IPS DF 6.9 (cell line): Measurements from ENCODE around the gene MRGPRG.
"Not testable (repeated sequence)": the region's sequence is repeated elsewhere in the genome, so short reads cannot be mapped to it uniquely, and the experiment has no call there.

Experiments used
- DNase-seq: peaks from one replicate; pipeline ENCODE4 v3.0.0-alpha.2; 2013; ENCODE audit warnings: low read depth, low spot score
- H3K27ac ChIP-seq: one replicate; pipeline ENCODE4 v1.5.1; 2013; ENCODE audit warnings: low read length, control low read depth
- H3K27me3 ChIP-seq: 2 replicates; pipeline ENCODE4 v1.6.1; 2013; ENCODE audit warnings: mild to moderate bottlenecking, low read length; ENCODE audit not compliant: control insufficient read depth, insufficient read depth
- H3K36me3 ChIP-seq: 2 replicates; pipeline ENCODE4 v1.6.1; 2013; ENCODE audit warnings: low read length; ENCODE audit not compliant: control insufficient read depth, insufficient read depth
- H3K4me1 ChIP-seq: 2 replicates; pipeline ENCODE4 v1.6.1; 2013; ENCODE audit warnings: low read length; ENCODE audit not compliant: control insufficient read depth, insufficient read depth
- H3K4me3 ChIP-seq: 2 replicates; pipeline ENCODE4 v1.5.1; 2013; ENCODE audit warnings: mild to moderate bottlenecking, low read length
- H3K9me3 ChIP-seq: 2 replicates; pipeline ENCODE4 v1.6.1; 2013; ENCODE audit warnings: low read length, inconsistent platforms; ENCODE audit not compliant: control insufficient read depth, insufficient read depth
- WGBS: extraction: QIAGEN DNeasy Blood & Tissue Kit; methylation state at CpG from one replicate; pipeline ENCODE4 v1.1.7; 2013; ENCODE audit warnings: mixed read lengths, missing lambda C conversion rate; ENCODE audit not compliant: insufficient read length, insufficient coverage; 5-methylcytosine and 5-hydroxymethylcytosine counted together

MRGPRG gene, protein sequence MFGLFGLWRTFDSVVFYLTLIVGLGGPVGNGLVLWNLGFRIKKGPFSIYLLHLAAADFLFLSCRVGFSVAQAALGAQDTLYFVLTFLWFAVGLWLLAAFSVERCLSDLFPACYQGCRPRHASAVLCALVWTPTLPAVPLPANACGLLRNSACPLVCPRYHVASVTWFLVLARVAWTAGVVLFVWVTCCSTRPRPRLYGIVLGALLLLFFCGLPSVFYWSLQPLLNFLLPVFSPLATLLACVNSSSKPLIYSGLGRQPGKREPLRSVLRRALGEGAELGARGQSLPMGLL

DNA sequence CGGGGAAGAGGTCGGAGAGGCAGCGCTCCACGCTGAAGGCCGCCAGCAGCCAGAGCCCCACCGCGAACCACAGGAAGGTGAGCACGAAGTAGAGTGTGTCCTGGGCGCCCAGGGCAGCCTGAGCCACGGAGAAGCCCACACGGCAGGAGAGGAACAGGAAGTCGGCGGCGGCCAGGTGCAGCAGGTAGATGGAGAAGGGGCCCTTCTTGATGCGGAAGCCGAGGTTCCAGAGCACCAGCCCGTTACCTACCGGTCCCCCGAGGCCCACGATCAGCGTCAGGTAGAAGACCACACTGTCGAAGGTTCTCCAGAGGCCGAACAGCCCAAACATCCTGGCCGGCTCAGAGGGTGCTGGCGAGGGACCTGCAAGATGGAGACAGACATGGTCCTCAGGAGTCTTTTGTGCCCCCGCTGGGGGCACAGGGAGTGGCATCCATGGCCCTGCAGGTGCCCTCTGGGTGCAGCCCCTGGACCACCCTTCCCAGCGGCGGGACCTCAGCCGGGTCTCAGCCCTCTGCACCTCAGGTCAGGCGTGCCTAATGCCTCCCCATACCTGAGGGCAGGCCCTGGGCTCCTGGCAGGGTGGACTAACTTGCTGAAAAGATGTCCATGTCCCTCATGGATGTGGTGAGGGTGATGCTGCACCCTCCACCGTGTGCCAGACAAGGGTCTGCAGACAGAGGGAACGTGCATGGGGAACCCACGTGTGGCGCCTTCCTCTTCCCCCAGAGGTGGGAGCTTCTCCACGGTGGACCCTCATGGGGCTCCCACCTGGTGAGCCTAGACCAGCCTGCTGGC, at the start of gene MRGPRG:
Gene MRGPRG, minus strand, starts transcription at position 331 of the 798 bp plus-strand sequence. Its CDS starts 0 bp downstream, at position 331.
- DNase-seq: no peak
- no peaks in the 10 kb centered on the region for H3K9me3 ChIP-seq
- H3K27me3 ChIP-seq: no peaks in the 10 kb centered on the region
- H3K4me1 ChIP-seq: 0 out of 2 replicates have a peak, but pooled peaks cover 1% of the 10 kb centered on the region
- no peak within 1 kb of the TSS for H3K4me3 ChIP-seq
- WGBS: no CpG with 5 or more reads among the region's 35 CpGs
- no peak within 1 kb of the TSS for H3K27ac ChIP-seq
- no peaks in the 10 kb centered on the region for H3K36me3 ChIP-seq

DNA sequence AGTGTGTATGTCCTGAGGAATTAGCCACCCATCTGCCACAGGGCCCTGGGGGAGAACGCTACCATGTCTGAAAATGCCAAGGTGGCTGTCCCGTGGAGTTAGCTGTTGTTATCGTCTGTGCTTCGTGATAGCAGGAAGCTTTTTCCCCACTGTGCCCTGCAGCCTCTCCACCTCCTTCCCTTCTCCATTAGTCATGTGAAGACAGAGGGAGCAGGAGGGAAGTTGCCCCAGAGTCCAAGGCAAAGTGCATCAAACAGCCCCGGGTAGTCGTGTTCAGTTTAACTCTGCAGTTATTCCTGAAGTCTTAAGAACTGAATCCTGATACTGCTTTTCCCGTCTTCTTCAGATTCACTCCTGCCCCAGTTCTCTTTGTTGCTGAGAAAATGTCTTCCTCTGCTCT, 43.9 kb upstream of the MRGPRG start:
- WGBS: no CpG with 5 or more reads among the region's 7 CpGs
- not testable (repeated sequence) for H3K27me3 ChIP-seq

DNA sequence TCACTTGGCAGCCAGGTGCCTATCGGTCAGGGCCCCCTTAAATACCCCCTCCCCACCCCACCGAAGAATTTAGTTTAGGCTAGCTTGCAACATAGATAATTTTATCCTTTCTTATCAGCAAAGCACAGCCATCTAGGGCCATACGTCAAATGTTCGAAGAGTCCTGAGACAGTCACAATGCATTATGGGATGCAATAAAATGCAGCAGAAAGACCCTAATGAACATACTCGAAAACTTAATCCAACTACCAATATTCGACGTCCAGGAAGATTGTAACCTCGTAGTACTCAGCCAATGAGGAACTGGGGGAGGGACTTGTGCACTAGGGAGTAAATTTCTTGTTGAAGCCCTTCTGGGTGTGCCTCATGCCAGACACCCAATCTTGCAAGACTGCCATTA, 43.2 kb upstream of the MRGPRG start:
- no CpG with 5 or more reads among the region's 8 CpGs for WGBS
- not testable (repeated sequence) for H3K4me3 ChIP-seq, H3K36me3 ChIP-seq, H3K4me1 ChIP-seq, H3K27me3 ChIP-seq, H3K27ac ChIP-seq, DNase-seq, H3K9me3 ChIP-seq

More for the DNA sequence above, 43.9 kb upstream of the MRGPRG start:
- not testable (repeated sequence) for H3K27ac ChIP-seq, H3K4me3 ChIP-seq, DNase-seq, H3K9me3 ChIP-seq, H3K36me3 ChIP-seq, H3K4me1 ChIP-seq

DNA sequence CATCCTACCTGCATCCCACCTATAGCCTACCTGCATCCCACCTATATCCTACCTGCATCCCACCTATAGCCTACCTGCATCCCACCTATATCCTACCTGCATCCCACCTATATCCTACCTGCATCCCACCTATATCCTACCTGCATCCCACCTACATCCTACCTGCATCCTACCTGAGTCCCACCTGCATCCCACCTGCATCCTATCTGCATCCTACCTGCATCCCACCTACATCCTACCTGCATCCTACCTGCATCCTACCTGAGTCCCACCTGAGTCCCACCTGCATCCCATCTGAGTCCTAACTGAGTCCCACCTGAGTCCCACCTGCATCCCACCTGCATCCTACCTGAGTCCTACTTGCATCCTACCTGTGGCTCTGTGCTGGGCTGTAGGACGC, 38.9 kb upstream of the MRGPRG start:
- not testable (repeated sequence) for H3K9me3 ChIP-seq, H3K4me1 ChIP-seq, H3K27me3 ChIP-seq, H3K36me3 ChIP-seq, H3K27ac ChIP-seq, H3K4me3 ChIP-seq, DNase-seq
- no CpG with 5 or more reads among the region's 1 CpG for WGBS

DNA sequence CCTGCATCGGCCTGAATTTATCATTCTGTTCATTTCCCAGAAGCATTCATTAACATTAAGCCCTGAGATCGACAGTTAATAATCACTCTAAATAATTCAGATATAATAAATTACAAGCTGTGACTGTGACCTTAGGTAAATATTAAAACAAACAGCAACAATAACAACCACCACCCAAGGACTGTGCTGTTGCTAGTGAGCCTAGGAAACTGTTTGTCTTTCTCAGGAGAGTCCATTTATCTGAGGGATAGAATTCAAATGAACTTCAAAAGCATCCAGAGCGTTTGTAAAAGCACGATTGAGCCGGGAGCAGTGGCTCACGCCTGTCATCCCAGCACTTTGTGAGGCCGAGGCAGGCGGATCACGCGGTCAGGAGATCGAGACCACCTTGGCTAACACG, 36.6 kb upstream of the MRGPRG start:
- WGBS: no CpG with 5 or more reads among the region's 12 CpGs

DNA sequence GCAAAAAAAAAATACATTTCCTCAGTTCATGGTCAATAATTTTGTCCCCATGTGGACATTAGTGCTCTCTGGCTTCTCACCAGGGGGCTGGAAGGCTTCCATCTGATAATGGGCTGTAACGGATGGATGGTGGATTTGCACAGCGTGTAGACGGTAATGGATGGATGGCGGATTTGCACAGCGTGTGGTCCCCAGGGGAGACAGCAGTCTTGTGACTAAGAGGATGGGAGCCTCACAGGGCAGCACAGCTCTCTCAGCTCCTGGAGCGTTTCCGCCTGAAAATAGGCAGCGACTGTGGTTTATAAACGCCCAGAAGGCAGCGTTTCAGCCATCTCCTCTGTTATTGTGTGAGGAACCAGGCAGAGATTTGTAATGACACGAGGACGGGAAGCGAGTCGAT, 36.2 kb upstream of the MRGPRG start:
- not testable (repeated sequence) for H3K9me3 ChIP-seq, H3K4me3 ChIP-seq, H3K27ac ChIP-seq, H3K27me3 ChIP-seq, H3K36me3 ChIP-seq, DNase-seq, H3K4me1 ChIP-seq
- no CpG with 5 or more reads among the region's 14 CpGs for WGBS

More for the DNA sequence above, 36.6 kb upstream of the MRGPRG start:
- not testable (repeated sequence) for H3K36me3 ChIP-seq, H3K4me1 ChIP-seq, H3K9me3 ChIP-seq, H3K4me3 ChIP-seq, DNase-seq, H3K27ac ChIP-seq, H3K27me3 ChIP-seq

DNA sequence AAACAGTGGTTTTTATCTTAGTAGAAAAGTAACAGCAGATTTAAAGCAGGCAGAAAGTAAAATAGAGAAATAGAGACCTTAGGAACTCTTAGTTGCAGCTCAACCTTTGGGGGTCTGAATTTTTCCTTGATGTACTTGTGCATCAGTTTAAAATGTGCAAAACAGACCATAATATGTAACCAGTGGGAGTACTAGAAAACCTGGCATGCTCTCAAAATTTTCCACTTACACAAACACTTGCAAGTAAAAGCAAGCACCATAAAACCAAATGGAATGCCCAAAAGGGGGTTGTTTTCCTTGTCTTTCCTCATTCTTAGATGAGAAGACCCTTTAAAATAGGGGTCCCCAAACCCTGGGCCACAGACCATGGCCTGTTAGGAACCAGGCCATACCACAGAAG, 26.5 kb upstream of the MRGPRG start:
- H3K27me3 ChIP-seq: no peaks in the 10 kb centered on the region
- no peaks in the 10 kb centered on the region; the same call in 1 of the 2 replicates for H3K9me3 ChIP-seq
- H3K27ac ChIP-seq: no peak overlapping the region
- peaks cover 1% of the 10 kb centered on the region; the same call in 1 of the 2 replicates for H3K4me1 ChIP-seq
- H3K4me3 ChIP-seq: no peak overlapping the region
- no peaks in the 10 kb centered on the region for H3K36me3 ChIP-seq
- no peak for DNase-seq

DNA sequence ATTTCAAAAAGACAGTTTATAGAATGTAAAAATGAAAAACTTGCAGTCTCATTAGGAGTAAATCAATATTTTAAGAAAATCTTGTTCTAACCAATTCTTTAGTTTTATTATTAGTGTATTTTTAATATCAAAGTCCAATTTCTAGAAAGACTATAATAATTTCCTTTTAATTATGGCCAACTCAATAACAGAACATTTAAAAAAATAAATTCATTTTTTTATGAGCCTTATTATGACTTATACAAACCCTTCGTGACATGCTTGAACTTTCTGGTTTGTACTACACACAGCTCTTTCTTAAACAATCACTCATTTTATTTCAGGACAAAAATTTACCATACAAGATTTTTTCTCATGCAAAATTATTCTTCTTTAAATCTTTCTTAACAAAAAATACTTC, 25.3 kb upstream of the MRGPRG start:
- WGBS: no CpG with 5 or more reads among the region's 1 CpG

DNA sequence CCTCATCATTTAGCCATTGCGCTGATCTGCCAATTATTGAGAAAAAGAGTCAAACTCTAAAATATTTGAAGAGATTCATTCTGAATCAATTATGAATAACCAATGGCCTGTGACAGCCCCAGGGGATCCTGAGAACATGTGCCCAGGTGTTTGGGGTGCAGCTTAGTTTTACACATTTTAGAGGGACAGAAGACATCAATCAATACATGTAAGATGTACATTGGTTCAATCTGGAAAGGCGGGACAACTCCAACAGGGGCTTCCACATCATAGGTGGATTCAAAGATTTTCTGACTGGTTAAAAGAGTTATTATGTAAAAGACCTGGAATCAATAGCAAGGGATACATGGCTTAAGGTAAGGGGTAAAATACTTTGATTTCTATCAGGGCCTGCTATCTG, 18.5 kb upstream of the MRGPRG start:
- no peaks in the 10 kb centered on the region for H3K36me3 ChIP-seq
- H3K4me3 ChIP-seq: no peak overlapping the region
- H3K27ac ChIP-seq: no peak overlapping the region
- no peaks in the 10 kb centered on the region for H3K9me3 ChIP-seq
- no peaks in the 10 kb centered on the region for H3K27me3 ChIP-seq
- whole genome bisulfite sequencing: no CpG with 5 or more reads among the region's 2 CpGs
- H3K4me1 ChIP-seq: peaks cover 1% of the 10 kb centered on the region; the same call in 1 of the 2 replicates
- no peak for DNase-seq

More for the DNA sequence above, 25.3 kb upstream of the MRGPRG start:
- H3K36me3 ChIP-seq: no peaks in the 10 kb centered on the region
- no peak overlapping the region for H3K4me3 ChIP-seq
- DNase-seq: no peak
- H3K27ac ChIP-seq: no peak overlapping the region
- H3K9me3 ChIP-seq: no peaks in the 10 kb centered on the region; the same call in 1 of the 2 replicates
- H3K27me3 ChIP-seq: no peaks in the 10 kb centered on the region
- H3K4me1 ChIP-seq: peaks cover 1% of the 10 kb centered on the region; the same call in 1 of the 2 replicates

DNA sequence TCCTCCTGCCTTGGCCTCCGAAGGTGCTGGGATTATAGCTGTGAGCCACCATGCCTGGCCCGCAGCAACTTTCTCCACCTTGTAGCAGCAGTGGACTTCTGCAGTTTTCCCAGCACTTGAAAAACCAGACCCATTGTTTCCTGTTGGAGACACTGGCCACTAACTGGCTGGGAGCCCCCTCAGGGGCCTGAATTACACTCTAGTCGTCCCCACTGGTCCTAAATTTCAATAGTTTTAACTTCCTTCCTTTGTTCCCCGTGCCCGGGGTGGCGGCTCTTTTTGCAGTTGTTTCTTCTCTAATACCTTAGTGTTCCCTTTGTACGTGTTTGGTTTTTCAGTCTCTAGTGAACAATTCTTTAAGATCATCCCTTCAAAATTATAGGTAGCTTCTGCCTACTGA, 16.2 kb upstream of the MRGPRG start:
- Histone ChIP-seq H3K36me3 (no peaks in the 10 kb centered on the region), H3K9me3 (no peaks in the 10 kb centered on the region), H3K27ac (no peak overlapping the region), H3K4me3 (no peak overlapping the region), H3K4me1 (no peaks in the 10 kb centered on the region), H3K27me3 (no peaks in the 10 kb centered on the region)
- WGBS: no CpG with 5 or more reads among the region's 7 CpGs
- no peak for DNase-seq
